PC-3 (cell line): Measurements from ENCODE around the gene NEIL1. TPM values are rescaled to one million over a fixed set of nuclear protein-coding genes. Genes with fewer than 3 reads are reported as not detected.

ENCODE experiments used
- ATAC-seq: fragments of 200-7000 bp; cut with Tn5 transposase; 2 replicates; pipeline ENCODE4 v1.9.1; 2020; ENCODE audit warnings: mild to moderate bottlenecking, moderate library complexity
- BruUV-seq: library from RNA; stranded (reverse); fragments of 400-500 nt; replicated peaks from 2 replicates; lab custom pipeline; 2021; lab: Mats Ljungman, UMichigan
- CTCF ChIA-PET: fragments of 300-600 bp; sonication (Branson Sonifier 250); formaldehyde crosslinking; loops from one replicate; lab custom pipeline; 2022; ENCODE audit warnings: antibody characterized with exemption; lab: Charles Lee
- POLR2A ChIA-PET: fragments of 300-600 bp; sonication (Branson Sonifier 250); formaldehyde crosslinking; loops from one replicate; lab custom pipeline; 2022; ENCODE audit warnings: antibody characterized with exemption; ENCODE audit not compliant: unreplicated experiment; lab: Charles Lee
- DNase-seq: peaks from one replicate; pipeline ENCODE4 v3.0.0-alpha.2; 2015
- H2AFZ ChIP-seq: fragments of 300-600 bp; sonication (generic); 2 replicates; pipeline ENCODE4 v1.6.0; 2016; ENCODE audit warnings: antibody characterized with exemption, low read length
- H3F3A ChIP-seq: fragments of 300-600 bp; sonication (generic); one replicate; pipeline ENCODE4 v1.6.0; 2017; ENCODE audit warnings: antibody characterized with exemption, low read length, control low read depth, mild to moderate bottlenecking; ENCODE audit not compliant: unreplicated experiment
- H3K27ac ChIP-seq: fragments of 300-600 bp; sonication (generic); 2 replicates; pipeline ENCODE4 v1.5.1; 2016; ENCODE audit warnings: mild to moderate bottlenecking, low read length
- H3K27me3 ChIP-seq: fragments of 300-600 bp; sonication (generic); 2 replicates; pipeline ENCODE4 v1.6.1; 2016; ENCODE audit warnings: low read length, mixed read lengths
- H3K36me3 ChIP-seq: fragments of 300-600 bp; sonication (generic); 2 replicates; pipeline ENCODE4 v1.6.1; 2016; ENCODE audit warnings: low read depth, mixed run types, low read length, mixed read lengths
- H3K4me1 ChIP-seq: fragments of 300-600 bp; sonication (generic); 2 replicates; pipeline ENCODE4 v1.5.1; 2016; ENCODE audit warnings: low read length; ENCODE audit not compliant: insufficient read depth
- H3K4me2 ChIP-seq: fragments of 300-600 bp; sonication (generic); 2 replicates; pipeline ENCODE4 v1.6.0; 2016; ENCODE audit warnings: low read length
- H3K4me3 ChIP-seq: fragments of 300-600 bp; sonication (generic); 2 replicates; pipeline ENCODE4 v1.5.1; 2016; ENCODE audit warnings: mild to moderate bottlenecking, low read length, mixed read lengths
- H3K79me2 ChIP-seq: fragments of 300-600 bp; sonication (generic); 2 replicates; pipeline ENCODE4 v1.6.1; 2017; ENCODE audit warnings: low read length, mixed read lengths
- H3K9ac ChIP-seq: fragments of 300-600 bp; sonication (generic); 2 replicates; pipeline ENCODE4 v1.6.0; 2016; ENCODE audit warnings: mild to moderate bottlenecking, low read length
- H3K9me2 ChIP-seq: fragments of 300-600 bp; sonication (generic); replicated peaks from 2 replicates; pipeline ENCODE4 v1.6.1; 2016; ENCODE audit warnings: mixed run types, low read length, mixed read lengths
- H3K9me3 ChIP-seq: fragments of 300-600 bp; sonication (generic); 2 replicates; pipeline ENCODE4 v1.6.1; 2016; ENCODE audit warnings: low read length, mixed read lengths
- H4K20me1 ChIP-seq: fragments of 300-600 bp; sonication (generic); 2 replicates; pipeline ENCODE4 v1.6.1; 2016; ENCODE audit warnings: low read length, mixed read lengths
- EZH2 ChIP-seq: fragments of 300-600 bp; sonication (generic); IDR thresholded peaks from one replicate; pipeline ENCODE4 v1.6.1; 2017; ENCODE audit warnings: antibody characterized with exemption, mild to moderate bottlenecking, low read length; ENCODE audit not compliant: unreplicated experiment
- EZH2phosphoT487 ChIP-seq: fragments of 300-600 bp; sonication (generic); IDR thresholded peaks from 2 replicates; pipeline ENCODE4 v1.6.1; 2018; ENCODE audit warnings: mild to moderate bottlenecking, antibody characterized with exemption, low read length, borderline replicate concordance
- intact Hi-C: fragments of 100-400 bp; cut with micrococcal nuclease; formaldehyde crosslinking; loops from 2 replicates; pipeline ENCODE4 v1.9.0; 2023
- total RNA-seq: library from RNA; depleted of rRNA; stranded (reverse); fragments of >200 nt; gene quantifications from 2 replicates; pipeline ENCODE4 v1.2.3, GENCODE V29; 2014
- TF ChIP-seq, protein P1 (sequence below): fragments of 300-600 bp; sonication (generic); conservative IDR thresholded peaks from 2 replicates; pipeline ENCODE4 v1.5.1; 2017; ENCODE audit warnings: antibody characterized with exemption, low read depth, mild to moderate bottlenecking, low read length

The NEIL1 gene
- total RNA-seq, 1 experiment from 2014 or later, result 4.1 TPM

DNA sequence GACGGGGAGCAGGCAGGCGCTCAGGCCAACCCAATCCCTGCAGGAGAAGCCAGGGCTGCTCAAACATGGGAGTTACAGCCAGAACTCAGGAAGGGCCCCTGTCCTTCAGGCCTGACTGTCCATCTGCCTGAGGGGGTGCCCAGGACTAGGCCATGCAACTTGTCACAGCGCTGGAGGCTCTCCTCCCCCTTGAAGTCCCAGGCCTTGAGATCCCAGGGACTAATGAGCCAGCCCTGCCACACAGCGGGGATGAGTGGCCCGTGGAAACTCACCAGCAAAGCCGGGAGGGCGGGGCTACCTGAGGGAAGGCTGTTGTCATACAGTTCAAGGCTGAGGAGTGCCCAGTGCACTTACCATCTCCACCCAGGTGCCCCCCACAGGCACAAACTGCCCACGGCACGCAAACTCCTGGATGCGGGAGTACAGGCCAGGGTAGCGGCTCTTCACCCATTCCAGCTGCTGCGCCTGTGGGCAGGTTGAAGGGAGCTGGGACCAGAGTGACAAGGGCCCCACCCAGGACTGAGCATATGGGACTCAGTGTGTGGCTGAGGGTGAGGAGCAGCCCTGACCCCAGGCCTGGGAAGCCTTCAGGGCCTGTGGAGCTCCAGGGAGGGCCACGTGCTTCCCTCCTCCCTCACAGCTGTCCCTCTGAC, 15.3 kb downstream of the NEIL1 start:
- no peak overlapping the region for H3K4me2 ChIP-seq
- no peak overlapping the region for H3K4me3 ChIP-seq
- peaks cover 6% of the 10 kb centered on the region; the same call in 1 of the 2 replicates for H3K79me2 ChIP-seq
- POLR2A ChIA-PET, result no interaction called here
- peaks cover 2% of the 10 kb centered on the region for H3K4me1 ChIP-seq
- H4K20me1 ChIP-seq, result no peaks in the 10 kb centered on the region
- H3K9me2 ChIP-seq, result no peaks in the 10 kb centered on the region
- no peak overlapping the region for H2AFZ ChIP-seq
- H3K36me3 ChIP-seq, result peaks cover 15% of the 10 kb centered on the region
- no peak for ATAC-seq
- no peak for DNase-seq
- H3K9ac ChIP-seq, result no peak overlapping the region
- TF ChIP-seq EZH2, result no peak
- TF ChIP-seq EZH2phosphoT487, result no peak
- TF ChIP-seq, protein P1, sequence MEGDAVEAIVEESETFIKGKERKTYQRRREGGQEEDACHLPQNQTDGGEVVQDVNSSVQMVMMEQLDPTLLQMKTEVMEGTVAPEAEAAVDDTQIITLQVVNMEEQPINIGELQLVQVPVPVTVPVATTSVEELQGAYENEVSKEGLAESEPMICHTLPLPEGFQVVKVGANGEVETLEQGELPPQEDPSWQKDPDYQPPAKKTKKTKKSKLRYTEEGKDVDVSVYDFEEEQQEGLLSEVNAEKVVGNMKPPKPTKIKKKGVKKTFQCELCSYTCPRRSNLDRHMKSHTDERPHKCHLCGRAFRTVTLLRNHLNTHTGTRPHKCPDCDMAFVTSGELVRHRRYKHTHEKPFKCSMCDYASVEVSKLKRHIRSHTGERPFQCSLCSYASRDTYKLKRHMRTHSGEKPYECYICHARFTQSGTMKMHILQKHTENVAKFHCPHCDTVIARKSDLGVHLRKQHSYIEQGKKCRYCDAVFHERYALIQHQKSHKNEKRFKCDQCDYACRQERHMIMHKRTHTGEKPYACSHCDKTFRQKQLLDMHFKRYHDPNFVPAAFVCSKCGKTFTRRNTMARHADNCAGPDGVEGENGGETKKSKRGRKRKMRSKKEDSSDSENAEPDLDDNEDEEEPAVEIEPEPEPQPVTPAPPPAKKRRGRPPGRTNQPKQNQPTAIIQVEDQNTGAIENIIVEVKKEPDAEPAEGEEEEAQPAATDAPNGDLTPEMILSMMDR, result no peak
- intact Hi-C loops, result loop anchor here (10.0 kb wide), 1 partner anchor 283 kb away; the partner anchor contains the start of genes IMP3 and SNX33
- no peaks in the 10 kb centered on the region for H3K9me3 ChIP-seq
- H3K27me3 ChIP-seq, result no peaks in the 10 kb centered on the region
- no peak overlapping the region for H3K27ac ChIP-seq
- no TSS peak for BruUV-seq
- CTCF ChIA-PET, result no interaction called here
- no peaks in the 10 kb centered on the region for H3F3A ChIP-seq

DNA sequence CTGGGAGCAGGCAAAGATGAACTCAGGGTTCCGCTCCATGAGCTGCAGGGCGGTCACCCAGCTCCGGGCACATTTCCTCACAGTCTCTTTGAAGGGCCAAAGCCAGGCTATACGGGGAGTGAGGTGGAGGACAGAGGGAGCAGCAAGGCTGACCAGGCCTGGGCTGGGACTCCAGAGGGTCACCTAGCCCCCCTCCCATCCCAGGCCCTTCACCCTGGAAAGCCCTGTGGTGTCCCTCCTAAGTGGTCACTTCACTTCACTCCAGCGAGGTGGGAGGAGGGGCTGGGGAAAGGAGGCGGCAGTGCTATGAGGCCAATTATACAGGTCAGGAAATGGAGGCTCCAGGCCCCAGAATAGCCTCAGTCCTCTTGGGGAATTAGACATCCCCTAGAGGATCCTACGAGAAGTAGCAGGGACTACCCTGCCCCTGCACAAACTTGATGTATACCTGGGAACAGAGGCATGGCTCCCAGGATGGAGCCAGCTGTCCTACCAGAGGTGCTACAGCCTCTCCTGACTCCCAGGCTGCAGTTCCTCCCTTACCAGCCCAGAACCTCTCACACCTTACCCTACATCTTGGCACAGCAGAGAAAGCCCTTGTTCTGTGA, 15.9 kb downstream of the NEIL1 start:
- Histone ChIP-seq H3K36me3 (peaks cover 19% of the 10 kb centered on the region), H3K9me3 (no peaks in the 10 kb centered on the region)
- CTCF ChIA-PET, result no interaction called here

More for the DNA sequence above, 15.9 kb downstream of the NEIL1 start:
- no peaks in the 10 kb centered on the region for H3F3A ChIP-seq
- H3K27ac ChIP-seq, result no peak overlapping the region
- no peak overlapping the region for H3K4me2 ChIP-seq
- no peaks in the 10 kb centered on the region for H3K9me2 ChIP-seq
- no peaks in the 10 kb centered on the region for H3K27me3 ChIP-seq
- no peak overlapping the region for H3K4me3 ChIP-seq
- no peaks in the 10 kb centered on the region for H4K20me1 ChIP-seq
- H2AFZ ChIP-seq, result no peak overlapping the region
- no peak overlapping the region for H3K9ac ChIP-seq
- TF ChIP-seq EZH2 (no peak), EZH2phosphoT487 (no peak)
- TF ChIP-seq, protein P1, result no peak
- ATAC-seq, result no peak
- no TSS peak for BruUV-seq
- intact Hi-C loops, result loop anchor here (10.0 kb wide), 1 partner anchor 282 kb away; the partner anchor contains the start of genes IMP3 and SNX33
- H3K79me2 ChIP-seq, result peaks cover 12% of the 10 kb centered on the region; the same call in 1 of the 2 replicates
- DNase-seq, result no peak
- POLR2A ChIA-PET, result no interaction called here
- H3K4me1 ChIP-seq, result peaks cover 7% of the 10 kb centered on the region
